ENCODE results near the gene SLC17A1. TPM values are rescaled to one million over a fixed set of nuclear protein-coding genes. Genes with fewer than 3 reads are reported as not detected.

SLC17A1 gene
- total RNA-seq, 1 experiment from 2014 or later, result not detected

GRCh38 chr6:25875926-25876602 is 44.2 kb upstream of the SLC17A1 start (continued):
- TF ChIP-seq HMGXB4 (CRISPR knock-in tag; IDR thresholded peaks at IDR 0.05), result no peak
- no peak for TF ChIP-seq ZNF396 (CRISPR knock-in tag; IDR thresholded peaks at IDR 0.05; ENCODE audit: borderline replicate concordance)
- no peak for TF ChIP-seq MLX (CRISPR knock-in tag; IDR thresholded peaks at IDR 0.05)
- TF ChIP-seq ZNF512 (CRISPR knock-in tag; IDR thresholded peaks at IDR 0.05; ENCODE audit: borderline replicate concordance), result no peak
- TF ChIP-seq ARID4B (CRISPR knock-in tag; IDR thresholded peaks at IDR 0.05; ENCODE audit: borderline replicate concordance), result no peak

- Mint-ChIP-seq H3K36me3 (no peaks in the 10 kb centered on the region), H3K4me1 (no peaks in the 10 kb centered on the region), H3K27ac (no peak overlapping the region), H3K9me3 (no peaks in the 10 kb centered on the region), H3K27me3 (ENCODE audit: low read depth) (peaks cover 5% of the 10 kb centered on the region), H3K4me3 (no peak overlapping the region)
- ChIA-PET CTCF (no interaction called here), POLR2A (no interaction called here)
- no peak for DNase-seq (ENCODE audit: low spot score)
- ATAC-seq, result no peak
- no peak for TF ChIP-seq E2F5 (CRISPR knock-in tag; IDR thresholded peaks at IDR 0.05)
- TF ChIP-seq ZNF416 (CRISPR knock-in tag; IDR thresholded peaks at IDR 0.05), result no peak
- TF ChIP-seq JAZF1 (CRISPR knock-in tag; IDR thresholded peaks at IDR 0.05), result no peak
- TF ChIP-seq HMGXB4 (CRISPR knock-in tag; IDR thresholded peaks at IDR 0.05), result no peak
- no peak for TF ChIP-seq USF1 (CRISPR knock-in tag; IDR thresholded peaks at IDR 0.05)
- no peak for TF ChIP-seq TEAD1 (CRISPR knock-in tag; IDR thresholded peaks at IDR 0.05)
- no peak for TF ChIP-seq HMGA2 (CRISPR knock-in tag; IDR thresholded peaks at IDR 0.05)
- no peak for TF ChIP-seq ZNF281 (CRISPR knock-in tag; IDR thresholded peaks at IDR 0.05)
- no peak for TF ChIP-seq ZNF232 (CRISPR knock-in tag; IDR thresholded peaks at IDR 0.05)
Measured at GRCh38 chr6:25875563-25875905, 43.7 kb upstream of the SLC17A1 start.
